ENCODE data around the gene FITM1. TPM values are rescaled to one million over a fixed set of nuclear protein-coding genes. Genes with fewer than 3 reads are reported as not detected.

Gene FITM1
- polyA plus RNA-seq, 3 donors = 0.68 to 0.86 (median 0.79) TPM

- no peak for DNase-seq (ENCODE audit: low read depth in 3 of 3, low spot score in 2 of 3)
Observed at GRCh38 chr14:24179961-24180796, 49.7 kb downstream of the FITM1 start.

- DNase-seq (ENCODE audit: low read depth in 3 of 3, low spot score in 2 of 3) = no peak
Observed at GRCh38 chr14:24181371-24182077, 51.1 kb downstream of the FITM1 start.

Other genes with a start within 250 kb of the FITM1 start
- 10 to 100 TPM; 46.7 to 55.5 (median 49.6) TPM for gene DHRS4, start 176.9 kb upstream of the FITM1 start, polyA plus RNA-seq (ENCODE audit: insufficient read length in 3 of 3)
- gene DHRS4L2, start 141.7 kb upstream of the FITM1 start, polyA plus RNA-seq (ENCODE audit: insufficient read length in 3 of 3) = 10 to 100 TPM; 30.8 to 43.1 (median 37.2) TPM
- 1 to 10 TPM; 1.0 to 2.0 (median 1.4) TPM for gene CARMIL3, start 78.7 kb upstream of the FITM1 start, polyA plus RNA-seq (ENCODE audit: insufficient read length in 3 of 3)
- not detected for gene CPNE6, start 59.1 kb upstream of the FITM1 start, polyA plus RNA-seq (ENCODE audit: insufficient read length in 3 of 3)
- gene PCK2, start 36.3 kb upstream of the FITM1 start, polyA plus RNA-seq (ENCODE audit: insufficient read length in 3 of 3) = 10 to 100 TPM; 25.5 to 32.6 (median 27.3) TPM
- gene DCAF11, start 15.9 kb upstream of the FITM1 start, polyA plus RNA-seq (ENCODE audit: insufficient read length in 3 of 3) = 10 to 100 TPM; 75.4 to 83.3 (median 77.3) TPM
- gene NRL, start 15.7 kb upstream of the FITM1 start, polyA plus RNA-seq (ENCODE audit: insufficient read length in 3 of 3) = 1 to 10 TPM; 1.8 to 3.7 (median 2.9) TPM
- 100 to 1,000 TPM; 216 to 231 (median 224) TPM for gene PSME1, start 5.5 kb downstream of the FITM1 start, polyA plus RNA-seq (ENCODE audit: insufficient read length in 3 of 3)
- 10 to 100 TPM; 11.9 to 20.1 (median 15.3) TPM for gene EMC9, start 10.9 kb downstream of the FITM1 start, polyA plus RNA-seq (ENCODE audit: insufficient read length in 3 of 3)
- gene PSME2, start 16.0 kb downstream of the FITM1 start, polyA plus RNA-seq (ENCODE audit: insufficient read length in 3 of 3) = 100 to 1,000 TPM; 165 to 179 (median 171) TPM
- 10 to 100 TPM; 41.5 to 46.9 (median 43.4) TPM for gene RNF31, start 16.8 kb downstream of the FITM1 start, polyA plus RNA-seq (ENCODE audit: insufficient read length in 3 of 3)
- gene IRF9, start 30.6 kb downstream of the FITM1 start, polyA plus RNA-seq (ENCODE audit: insufficient read length in 3 of 3) = 10 to 100 TPM; 56.8 to 60.1 (median 57.5) TPM
- 10 to 100 TPM; 47.5 to 51.6 (median 50.0) TPM for gene REC8, start 41.4 kb downstream of the FITM1 start, polyA plus RNA-seq (ENCODE audit: insufficient read length in 3 of 3)
- gene IPO4, start 58.2 kb downstream of the FITM1 start, polyA plus RNA-seq (ENCODE audit: insufficient read length in 3 of 3) = 10 to 100 TPM; 31.4 to 35.6 (median 33.1) TPM
- 10 to 100 TPM; 36.9 to 40.9 (median 39.0) TPM for gene TM9SF1, start 64.8 kb downstream of the FITM1 start, polyA plus RNA-seq (ENCODE audit: insufficient read length in 3 of 3)
- 1 to 10 TPM; 3.2 to 4.1 (median 4.0) TPM for gene TSSK4, start 75.0 kb downstream of the FITM1 start, polyA plus RNA-seq (ENCODE audit: insufficient read length in 3 of 3)
- 10 to 100 TPM; 50.7 to 61.2 (median 55.7) TPM for gene CHMP4A, start 82.8 kb downstream of the FITM1 start, polyA plus RNA-seq (ENCODE audit: insufficient read length in 3 of 3)
- 10 to 100 TPM; 10.2 to 12.9 (median 12.5) TPM for gene MDP1, start 85.4 kb downstream of the FITM1 start, polyA plus RNA-seq (ENCODE audit: insufficient read length in 3 of 3)
- 100 to 1,000 TPM; 253 to 284 (median 266) TPM for gene NEDD8, start 101.7 kb downstream of the FITM1 start, polyA plus RNA-seq (ENCODE audit: insufficient read length in 3 of 3)
- 100 to 1,000 TPM; 105 to 133 (median 125) TPM for gene GMPR2, start 102.3 kb downstream of the FITM1 start, polyA plus RNA-seq (ENCODE audit: insufficient read length in 3 of 3)
- gene TINF2, start 112.0 kb downstream of the FITM1 start, polyA plus RNA-seq (ENCODE audit: insufficient read length in 3 of 3) = 10 to 100 TPM; 64.3 to 71.3 (median 67.3) TPM
- gene TGM1, start 132.5 kb downstream of the FITM1 start, polyA plus RNA-seq (ENCODE audit: insufficient read length in 3 of 3) = 1 to 10 TPM; 1.2 to 1.9 (median 1.2) TPM
- gene RABGGTA, start 140.9 kb downstream of the FITM1 start, polyA plus RNA-seq (ENCODE audit: insufficient read length in 3 of 3) = 10 to 100 TPM; 18.2 to 19.0 (median 18.5) TPM
- gene DHRS1, start 169.1 kb downstream of the FITM1 start, polyA plus RNA-seq (ENCODE audit: insufficient read length in 3 of 3) = 10 to 100 TPM; 38.6 to 45.5 (median 42.6) TPM
- 10 to 100 TPM; 26.2 to 26.6 (median 26.4) TPM for gene NOP9, start 169.2 kb downstream of the FITM1 start, polyA plus RNA-seq (ENCODE audit: insufficient read length in 3 of 3)
- gene CIDEB, start 177.3 kb downstream of the FITM1 start, polyA plus RNA-seq (ENCODE audit: insufficient read length in 3 of 3) = 10 to 100 TPM; 28.5 to 29.4 (median 28.9) TPM
- gene LTB4R2, start 179.5 kb downstream of the FITM1 start, polyA plus RNA-seq (ENCODE audit: insufficient read length in 3 of 3) = 1 to 10 TPM; 1.8 to 2.2 (median 1.9) TPM
- gene LTB4R, start 180.8 kb downstream of the FITM1 start, polyA plus RNA-seq (ENCODE audit: insufficient read length in 3 of 3) = 1 to 10 TPM; 2.4 to 2.9 (median 2.9) TPM
- gene ADCY4, start 204.4 kb downstream of the FITM1 start, polyA plus RNA-seq (ENCODE audit: insufficient read length in 3 of 3) = 10 to 100 TPM; 12.8 to 23.7 (median 17.2) TPM
- gene RIPK3, start 209.3 kb downstream of the FITM1 start, polyA plus RNA-seq (ENCODE audit: insufficient read length in 3 of 3) = 1 to 10 TPM; 2.3 to 3.6 (median 3.1) TPM
- 10 to 100 TPM; 45.0 to 50.5 (median 49.7) TPM for gene NFATC4, start 237.5 kb downstream of the FITM1 start, polyA plus RNA-seq (ENCODE audit: insufficient read length in 3 of 3)

All from right renal cortex interstitium (tissue), 3 donors.